A549 (cell line): ENCODE results near the gene TRIO. TPM values are rescaled to one million over a fixed set of nuclear protein-coding genes. Genes with fewer than 3 reads are reported as not detected.

Source experiments
- ATAC-seq, 2 experiments: fragments of 200-7000 bp in 1 of 2; fragments of >200 bp in 1 of 2; cut with Nextera tagmentation in 1 of 2; cut with Tn5 transposase in 1 of 2; 3 replicates each; pipeline versions ENCODE4 v1.8.0 to v1.9.1; 2018 to 2020; ENCODE audit warnings: mild to moderate bottlenecking in 1 of 2, moderate library complexity in 1 of 2
- CTCF ChIA-PET: fragments of 300-600 bp; sonication (Branson Sonifier 250); formaldehyde crosslinking; extraction: SDS; loops from one replicate; lab custom pipeline; 2021; ENCODE audit warnings: antibody characterized with exemption, inconsistent platforms; lab: Yijun Ruan, JAX
- POLR2A ChIA-PET: fragments of 350-600 bp; formaldehyde crosslinking; extraction: SDS; loops from one replicate; lab custom pipeline; 2021; ENCODE audit warnings: antibody characterized with exemption, inconsistent platforms; lab: Yijun Ruan, JAX
- DNase-seq, 2 experiments: peaks; one replicate each; pipeline versions ENCODE4 v3.0.0 to v3.0.0-alpha.2; 2011 to 2016; ENCODE audit warnings: low read depth in 1 of 2, low spot score in 1 of 2
- FAIRE-seq: peaks from 2 replicates; lab custom pipeline; 2011; peaks lifted over from hg19 to GRCh38; lab: Jason Lieb, UNC
- H3K27ac ChIP-seq, 2 experiments: fragments of >200 bp; sonication (Bioruptor Twin); formaldehyde crosslinking; 3 replicates each; pipeline ENCODE4 v1.5.1; 2016 to 2017
- H3K4me1 ChIP-seq: fragments of >200 bp; sonication (Bioruptor Twin); formaldehyde crosslinking; 3 replicates; pipeline ENCODE4 v1.6.1; 2016
- H3K4me2 ChIP-seq: fragments of >200 bp; sonication (Bioruptor Twin); formaldehyde crosslinking; 3 replicates; pipeline ENCODE4 v1.6.1; 2016
- H3K4me3 ChIP-seq: fragments of >200 bp; sonication (Bioruptor Twin); formaldehyde crosslinking; 3 replicates; pipeline ENCODE4 v1.5.1; 2016
- H3K9me3 ChIP-seq: fragments of >200 bp; sonication (Bioruptor Twin); formaldehyde crosslinking; 3 replicates; pipeline ENCODE4 v1.6.1; 2016
- BHLHE40 ChIP-seq: IDR thresholded peaks from 2 replicates; pipeline ENCODE4 v1.6.1; 2012; ENCODE audit warnings: low read depth, low read length, inconsistent platforms
- EHMT2 ChIP-seq: fragments of 200-600 bp; sonication (generic); IDR thresholded peaks from 2 replicates; pipeline ENCODE4 v1.6.1; 2016; ENCODE audit warnings: antibody characterized with exemption, low read depth, mild to moderate bottlenecking, moderate library complexity
- ELK1 ChIP-seq: fragments of 150-350 bp; IDR thresholded peaks from 2 replicates; pipeline ENCODE4 v1.6.1; 2014; ENCODE audit warnings: low read depth, mild to moderate bottlenecking, low read length
- FOSB ChIP-seq: fragments of 250-450 bp; sonication (Bioruptor Pico); IDR thresholded peaks from 2 replicates; pipeline ENCODE4 v1.5.0; 2020; ENCODE audit warnings: mild to moderate bottlenecking, moderate library complexity
- HDAC2 ChIP-seq: fragments of 200-600 bp; sonication (generic); IDR thresholded peaks from 2 replicates; pipeline ENCODE4 v1.6.1; 2016
- HOXB13 ChIP-seq: fragments of 250-450 bp; sonication (Bioruptor Pico); IDR thresholded peaks from 2 replicates; pipeline ENCODE4 v1.5.0; 2020; ENCODE audit warnings: low read depth, mild to moderate bottlenecking, moderate library complexity
- JUNB ChIP-seq: fragments of >200 bp; sonication (Bioruptor Twin); formaldehyde crosslinking; IDR thresholded peaks from 2 replicates; pipeline ENCODE4 v1.6.1; 2016
- KDM1A ChIP-seq: fragments of 200-600 bp; sonication (generic); IDR thresholded peaks from 2 replicates; pipeline ENCODE4 v1.6.1; 2016; ENCODE audit warnings: low read depth, mild to moderate bottlenecking
- KDM5A ChIP-seq: fragments of 200-600 bp; sonication (generic); IDR thresholded peaks from 2 replicates; pipeline ENCODE4 v1.6.1; 2016; ENCODE audit warnings: antibody characterized with exemption, mild to moderate bottlenecking
- MAFK ChIP-seq: fragments of 450-650 bp; IDR thresholded peaks from 2 replicates; pipeline ENCODE4 v1.6.1; 2014; ENCODE audit not compliant: partially characterized antibody
- MYC ChIP-seq: IDR thresholded peaks from 2 replicates; pipeline ENCODE4 v1.6.1; 2012; ENCODE audit warnings: mild to moderate bottlenecking, inconsistent platforms, low read length, improper control_type of control experiment, borderline replicate concordance
- NFE2L2 ChIP-seq: fragments of 150-350 bp; conservative IDR thresholded peaks from 2 replicates; pipeline ENCODE4 v1.6.1; 2014; ENCODE audit warnings: low read length
- NR3C1 ChIP-seq: fragments of >200 bp; sonication (Bioruptor Twin); formaldehyde crosslinking; IDR thresholded peaks from 3 replicates; pipeline ENCODE4 v1.6.1; 2017
- POLR2A ChIP-seq: IDR thresholded peaks from 2 replicates; pipeline ENCODE4 v1.6.1; 2012; ENCODE audit warnings: mild to moderate bottlenecking, low read length
- POLR2AphosphoS2 ChIP-seq: conservative IDR thresholded peaks from 2 replicates; pipeline ENCODE4 v1.6.1; 2012; ENCODE audit warnings: low read length, improper control_type of control experiment, inconsistent platforms
- RCOR1 ChIP-seq: fragments of 150-350 bp; IDR thresholded peaks from 2 replicates; pipeline ENCODE4 v1.6.1; 2014; ENCODE audit warnings: antibody characterized with exemption, low read length, low read depth
- REST ChIP-seq: fragments of 200-600 bp; sonication (generic); IDR thresholded peaks from 2 replicates; pipeline ENCODE4 v1.6.1; 2016; ENCODE audit warnings: antibody characterized with exemption, mild to moderate bottlenecking, moderate library complexity
- RNF2 ChIP-seq: fragments of 200-600 bp; sonication (generic); IDR thresholded peaks from 2 replicates; pipeline ENCODE4 v1.6.1; 2016; ENCODE audit warnings: low read depth, mild to moderate bottlenecking, antibody characterized with exemption, moderate library complexity, borderline replicate concordance
- SREBF2 ChIP-seq: fragments of 450-650 bp; IDR thresholded peaks from 2 replicates; pipeline ENCODE4 v1.6.1; 2014; ENCODE audit warnings: mild to moderate bottlenecking, moderate library complexity
- TP53 ChIP-seq: fragments of 250-450 bp; sonication (Bioruptor Pico); IDR thresholded peaks from 2 replicates; pipeline ENCODE4 v1.5.0; 2021; ENCODE audit warnings: mild to moderate bottlenecking, moderate library complexity
- ZFP36 ChIP-seq: fragments of 450-650 bp; IDR thresholded peaks from 2 replicates; pipeline ENCODE4 v1.6.1; 2014; ENCODE audit warnings: borderline replicate concordance; ENCODE audit not compliant: partially characterized antibody
- WGBS: methylation state at CpG from one replicate; pipeline ENCODE4 v1.1.6; 2017; ENCODE audit errors: missing lambda C conversion rate; 5-methylcytosine and 5-hydroxymethylcytosine counted together
- polyA plus RNA-seq, 4 experiments: library from polyadenylated mRNA; depleted of rRNA in 3 of 4; stranded (reverse); fragments of >200 nt; fragmentation: RNase III in 1 of 4; extraction: RNeasy Plus Mini Kit Qiagen cat#74134 plus additional on column Dnase treatment in 1 of 4; gene quantifications; 2 replicates in 3 of 4; 3 replicates in 1 of 4; pipeline ENCODE4 v1.2.3, GENCODE V29; 2011 to 2017
- TF ChIP-seq, protein P1 (sequence below): fragments of >200 bp; sonication (Bioruptor Twin); formaldehyde crosslinking; IDR thresholded peaks from 3 replicates; pipeline ENCODE4 v1.5.1; 2016
- TF ChIP-seq, protein P2 (sequence below): IDR thresholded peaks from 2 replicates; pipeline ENCODE4 v1.6.1; 2012; ENCODE audit warnings: low read depth, borderline replicate concordance
- TF ChIP-seq, protein P3 (sequence below): IDR thresholded peaks from 2 replicates; pipeline ENCODE4 v1.6.1; 2012
- TF ChIP-seq, protein P4 (sequence below): fragments of >200 bp; sonication (Bioruptor Twin); formaldehyde crosslinking; IDR thresholded peaks from 2 replicates; pipeline ENCODE4 v1.6.1; 2016

Gene TRIO
- polyA plus RNA-seq, 2 of the 4 experiments (the other 2 are of a cell fraction), result 47.5 to 79.0 TPM

DNA sequence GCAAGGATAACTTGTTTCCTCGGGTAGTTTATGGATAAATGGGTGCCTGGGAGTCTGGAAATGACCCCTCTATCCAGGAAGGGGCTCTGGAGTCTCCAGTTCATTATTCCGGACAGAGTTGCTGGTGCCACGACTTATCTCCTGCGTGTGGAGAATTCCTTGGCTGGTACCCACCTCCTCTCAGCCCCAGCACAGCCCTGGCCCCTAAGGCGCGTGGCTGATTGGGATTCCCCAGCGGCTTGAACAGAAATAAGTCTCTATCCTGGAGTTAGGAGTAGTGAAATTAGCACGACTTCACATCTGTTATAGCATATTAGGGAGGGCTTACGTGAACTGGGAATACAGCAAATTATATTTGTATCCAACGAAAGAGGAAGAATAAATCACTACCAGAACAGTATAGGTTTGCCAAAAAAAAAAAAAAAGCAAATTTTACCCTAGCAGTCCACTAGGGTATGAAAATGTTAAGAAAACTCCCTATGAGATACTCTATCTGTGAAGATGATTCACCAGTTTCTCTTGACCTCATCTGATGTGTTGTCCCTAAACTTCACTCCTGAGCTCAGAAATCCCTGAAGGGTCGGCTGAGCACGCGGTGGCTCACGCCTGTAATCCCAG lies 265.9 kb downstream of the TRIO start:
- WGBS, result 94% methylated on average over 14 of the region's 14 CpGs
- Histone ChIP-seq H3K27ac (no peak overlapping the region), H3K9me3 (no peaks in the 10 kb centered on the region), H3K4me1 (no peaks in the 10 kb centered on the region), H3K4me3 (no peak overlapping the region), H3K4me2 (no peak overlapping the region)
- ChIA-PET CTCF (interaction anchor here (1.5 kb wide), 2 partner anchors 9 to 239 kb away, joined by 6 read pairs; no protein-coding TSS in a partner anchor), POLR2A (interaction anchor here (0.7 kb wide), 1 partner anchor 85 kb away, joined by 6 read pairs; no protein-coding TSS in a partner anchor)
- DNase-seq (no peak), FAIRE-seq (no peak), ATAC-seq (peak in 1 of 2 experiments; percentile 19; a peak in 1 of 6 replicates)
- TF ChIP-seq EHMT2 (no peak), TP53 (CRISPR knock-in tag) (no peak), HDAC2 (no peak), FOSB (CRISPR knock-in tag) (no peak), RNF2 (no peak), MAFK (no peak), SREBF2 (no peak), RCOR1 (no peak), JUNB (no peak), BHLHE40 (no peak)
- TF ChIP-seq, protein P1, sequence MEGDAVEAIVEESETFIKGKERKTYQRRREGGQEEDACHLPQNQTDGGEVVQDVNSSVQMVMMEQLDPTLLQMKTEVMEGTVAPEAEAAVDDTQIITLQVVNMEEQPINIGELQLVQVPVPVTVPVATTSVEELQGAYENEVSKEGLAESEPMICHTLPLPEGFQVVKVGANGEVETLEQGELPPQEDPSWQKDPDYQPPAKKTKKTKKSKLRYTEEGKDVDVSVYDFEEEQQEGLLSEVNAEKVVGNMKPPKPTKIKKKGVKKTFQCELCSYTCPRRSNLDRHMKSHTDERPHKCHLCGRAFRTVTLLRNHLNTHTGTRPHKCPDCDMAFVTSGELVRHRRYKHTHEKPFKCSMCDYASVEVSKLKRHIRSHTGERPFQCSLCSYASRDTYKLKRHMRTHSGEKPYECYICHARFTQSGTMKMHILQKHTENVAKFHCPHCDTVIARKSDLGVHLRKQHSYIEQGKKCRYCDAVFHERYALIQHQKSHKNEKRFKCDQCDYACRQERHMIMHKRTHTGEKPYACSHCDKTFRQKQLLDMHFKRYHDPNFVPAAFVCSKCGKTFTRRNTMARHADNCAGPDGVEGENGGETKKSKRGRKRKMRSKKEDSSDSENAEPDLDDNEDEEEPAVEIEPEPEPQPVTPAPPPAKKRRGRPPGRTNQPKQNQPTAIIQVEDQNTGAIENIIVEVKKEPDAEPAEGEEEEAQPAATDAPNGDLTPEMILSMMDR, result no peak
- TF ChIP-seq, protein P2, sequence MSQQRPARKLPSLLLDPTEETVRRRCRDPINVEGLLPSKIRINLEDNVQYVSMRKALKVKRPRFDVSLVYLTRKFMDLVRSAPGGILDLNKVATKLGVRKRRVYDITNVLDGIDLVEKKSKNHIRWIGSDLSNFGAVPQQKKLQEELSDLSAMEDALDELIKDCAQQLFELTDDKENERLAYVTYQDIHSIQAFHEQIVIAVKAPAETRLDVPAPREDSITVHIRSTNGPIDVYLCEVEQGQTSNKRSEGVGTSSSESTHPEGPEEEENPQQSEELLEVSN, result no peak

DNA sequence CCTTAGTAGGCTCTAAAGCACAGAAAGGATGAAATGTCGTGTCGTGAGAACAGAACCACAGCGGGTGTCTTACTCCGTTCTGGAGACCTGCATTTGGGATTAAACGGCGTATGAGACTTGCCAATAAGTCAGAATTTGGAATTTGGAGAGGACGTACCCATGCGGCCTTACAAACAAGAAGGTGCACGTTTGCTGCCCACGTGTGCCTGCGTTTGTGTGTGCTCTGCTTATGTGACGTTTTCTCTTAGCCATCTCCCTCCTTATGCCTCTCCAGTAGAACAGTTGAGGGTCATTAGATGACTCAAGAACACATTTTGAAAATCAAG lies 266.9 kb downstream of the TRIO start:
- DNase-seq, result no peak
- Histone ChIP-seq H3K4me1 (no peaks in the 10 kb centered on the region), H3K9me3 (no peaks in the 10 kb centered on the region), H3K4me2 (no peak overlapping the region), H3K4me3 (no peak overlapping the region), H3K27ac (no peak overlapping the region)
- CTCF ChIA-PET, result no interaction called here
- TF ChIP-seq HOXB13 (CRISPR knock-in tag), result no peak
- no peak for TF ChIP-seq NR3C1
- no peak for TF ChIP-seq JUNB
- TF ChIP-seq EHMT2, result no peak
- TF ChIP-seq KDM5A, result no peak
- TF ChIP-seq POLR2AphosphoS2, result no peak
- no peak for ATAC-seq
- WGBS, result 94% methylated on average over 12 of the region's 12 CpGs
- no peak for FAIRE-seq
- POLR2A ChIA-PET, result no interaction called here

DNA sequence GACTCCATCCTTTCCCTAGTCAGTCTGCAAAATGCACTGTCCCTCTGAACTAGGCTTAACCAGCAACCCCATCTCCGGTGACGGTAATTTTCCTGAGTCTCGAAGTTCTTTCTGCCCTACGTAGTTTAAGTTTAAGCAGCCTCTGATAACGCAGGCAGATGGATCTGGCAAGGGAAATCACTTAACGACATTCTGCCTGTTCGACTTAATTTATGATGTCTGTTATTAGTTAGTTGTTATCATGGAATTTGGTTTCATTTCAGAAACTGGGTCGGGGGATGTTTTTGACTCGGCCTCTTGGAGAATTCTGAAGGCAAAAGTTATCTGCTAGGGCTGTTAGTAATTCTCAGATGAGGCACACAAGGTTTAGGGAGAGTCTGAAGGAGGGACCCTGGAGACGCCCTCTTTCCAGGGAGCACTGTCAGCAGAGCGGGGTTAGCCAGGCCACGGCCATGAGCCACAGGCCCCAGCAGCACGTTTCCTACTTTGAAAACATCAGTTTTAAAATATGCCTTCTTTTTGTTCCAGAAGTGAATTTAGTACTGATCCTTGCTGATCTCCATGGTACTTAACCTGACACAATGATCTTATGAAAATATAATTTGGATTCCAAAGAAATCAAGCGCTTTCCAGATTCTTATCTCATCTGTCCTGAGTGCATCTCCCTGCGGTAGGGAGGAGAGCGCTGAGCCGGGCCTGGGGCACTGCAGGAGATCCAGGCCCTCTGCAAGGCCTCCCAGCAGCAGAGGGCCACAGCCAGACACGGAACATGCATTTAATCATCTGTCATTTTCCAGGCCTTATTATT lies 267.5 kb downstream of the TRIO start:
- DNase-seq (no peak), FAIRE-seq (no peak), ATAC-seq (no peak)
- Histone ChIP-seq H3K4me2 (no peak overlapping the region), H3K27ac (no peak overlapping the region), H3K9me3 (no peaks in the 10 kb centered on the region), H3K4me1 (no peaks in the 10 kb centered on the region), H3K4me3 (no peak overlapping the region)
- ChIA-PET CTCF (interaction anchor here (1.0 to 1.5 kb wide), 2 partner anchors 11 to 238 kb away, joined by 4 to 7 read pairs; no protein-coding TSS in a partner anchor), POLR2A (no interaction called here)
- WGBS, result 95% methylated on average over 18 of the region's 18 CpGs
- TF ChIP-seq, protein P3, sequence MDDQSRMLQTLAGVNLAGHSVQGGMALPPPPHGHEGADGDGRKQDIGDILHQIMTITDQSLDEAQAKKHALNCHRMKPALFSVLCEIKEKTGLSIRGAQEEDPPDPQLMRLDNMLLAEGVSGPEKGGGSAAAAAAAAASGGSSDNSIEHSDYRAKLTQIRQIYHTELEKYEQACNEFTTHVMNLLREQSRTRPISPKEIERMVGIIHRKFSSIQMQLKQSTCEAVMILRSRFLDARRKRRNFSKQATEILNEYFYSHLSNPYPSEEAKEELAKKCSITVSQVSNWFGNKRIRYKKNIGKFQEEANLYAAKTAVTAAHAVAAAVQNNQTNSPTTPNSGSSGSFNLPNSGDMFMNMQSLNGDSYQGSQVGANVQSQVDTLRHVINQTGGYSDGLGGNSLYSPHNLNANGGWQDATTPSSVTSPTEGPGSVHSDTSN, result no peak
- no peak for TF ChIP-seq POLR2A
- TF ChIP-seq NFE2L2, result no peak
- no peak for TF ChIP-seq ELK1
- TF ChIP-seq REST, result no peak
- no peak for TF ChIP-seq KDM5A
- no peak for TF ChIP-seq RCOR1
- TF ChIP-seq MYC, result no peak
- TF ChIP-seq KDM1A, result no peak
- TF ChIP-seq, protein P4, sequence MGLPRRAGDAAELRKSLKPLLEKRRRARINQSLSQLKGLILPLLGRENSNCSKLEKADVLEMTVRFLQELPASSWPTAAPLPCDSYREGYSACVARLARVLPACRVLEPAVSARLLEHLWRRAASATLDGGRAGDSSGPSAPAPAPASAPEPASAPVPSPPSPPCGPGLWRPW, result no peak
- no peak for TF ChIP-seq ZFP36
